ENCODE results near the gene TBP.

GRCh38 chr6:170597278-170597677 lies 43.1 kb downstream of the TBP start:
- TF ChIP-seq ZNF746 (CRISPR knock-in tag; IDR thresholded peaks at IDR 0.05) (no peak), POLR2A (IDR thresholded peaks at IDR 0.05; ENCODE audit: insufficient read depth in 1 of 2, low read depth in 2 of 2, low read length in 2 of 2) (no peak), SIN3A (IDR thresholded peaks at IDR 0.05; ENCODE audit: borderline replicate concordance, low read depth, low read length) (no peak), USF2 (IDR thresholded peaks at IDR 0.05; ENCODE audit: low read depth, low read length) (no peak), USF2 (CRISPR knock-in tag; IDR thresholded peaks at IDR 0.05; ENCODE audit: borderline replicate concordance) (no peak), NCOA5 (CRISPR knock-in tag; IDR thresholded peaks at IDR 0.05) (no peak), RFX1 (IDR thresholded peaks at IDR 0.05) (no peak), FIP1L1 (IDR thresholded peaks at IDR 0.05; ENCODE audit: borderline replicate concordance, insufficient read depth, low read depth, low read length) (no peak), ZFP1 (CRISPR knock-in tag; IDR thresholded peaks at IDR 0.05) (no peak), ZNF354B (CRISPR knock-in tag; IDR thresholded peaks at IDR 0.05) (no peak), EZH2 (conservative IDR thresholded peaks at IDR 0.05; ENCODE audit: low read depth, low read length) (no peak)
- TF ChIP-seq, protein P1, sequence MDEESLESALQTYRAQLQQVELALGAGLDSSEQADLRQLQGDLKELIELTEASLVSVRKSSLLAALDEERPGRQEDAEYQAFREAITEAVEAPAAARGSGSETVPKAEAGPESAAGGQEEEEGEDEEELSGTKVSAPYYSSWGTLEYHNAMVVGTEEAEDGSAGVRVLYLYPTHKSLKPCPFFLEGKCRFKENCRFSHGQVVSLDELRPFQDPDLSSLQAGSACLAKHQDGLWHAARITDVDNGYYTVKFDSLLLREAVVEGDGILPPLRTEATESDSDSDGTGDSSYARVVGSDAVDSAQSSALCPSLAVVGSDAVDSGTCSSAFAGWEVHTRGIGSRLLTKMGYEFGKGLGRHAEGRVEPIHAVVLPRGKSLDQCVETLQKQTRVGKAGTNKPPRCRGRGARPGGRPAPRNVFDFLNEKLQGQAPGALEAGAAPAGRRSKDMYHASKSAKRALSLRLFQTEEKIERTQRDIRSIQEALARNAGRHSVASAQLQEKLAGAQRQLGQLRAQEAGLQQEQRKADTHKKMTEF (CRISPR knock-in tag; IDR thresholded peaks at IDR 0.05) = no peak
- TF ChIP-seq, protein P2, sequence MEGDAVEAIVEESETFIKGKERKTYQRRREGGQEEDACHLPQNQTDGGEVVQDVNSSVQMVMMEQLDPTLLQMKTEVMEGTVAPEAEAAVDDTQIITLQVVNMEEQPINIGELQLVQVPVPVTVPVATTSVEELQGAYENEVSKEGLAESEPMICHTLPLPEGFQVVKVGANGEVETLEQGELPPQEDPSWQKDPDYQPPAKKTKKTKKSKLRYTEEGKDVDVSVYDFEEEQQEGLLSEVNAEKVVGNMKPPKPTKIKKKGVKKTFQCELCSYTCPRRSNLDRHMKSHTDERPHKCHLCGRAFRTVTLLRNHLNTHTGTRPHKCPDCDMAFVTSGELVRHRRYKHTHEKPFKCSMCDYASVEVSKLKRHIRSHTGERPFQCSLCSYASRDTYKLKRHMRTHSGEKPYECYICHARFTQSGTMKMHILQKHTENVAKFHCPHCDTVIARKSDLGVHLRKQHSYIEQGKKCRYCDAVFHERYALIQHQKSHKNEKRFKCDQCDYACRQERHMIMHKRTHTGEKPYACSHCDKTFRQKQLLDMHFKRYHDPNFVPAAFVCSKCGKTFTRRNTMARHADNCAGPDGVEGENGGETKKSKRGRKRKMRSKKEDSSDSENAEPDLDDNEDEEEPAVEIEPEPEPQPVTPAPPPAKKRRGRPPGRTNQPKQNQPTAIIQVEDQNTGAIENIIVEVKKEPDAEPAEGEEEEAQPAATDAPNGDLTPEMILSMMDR (CRISPR knock-in tag; IDR thresholded peaks at IDR 0.05) = no peak

All from HepG2 (cell line).